Smooth muscle cell (in vitro differentiated cells): Measurements from ENCODE around the gene ROPN1L. TPM values are rescaled to one million over a fixed set of nuclear protein-coding genes. Genes with fewer than 3 reads are reported as not detected.
"Not testable (repeated sequence)": the region's sequence is repeated elsewhere in the genome, so short reads cannot be mapped to it uniquely, and the experiment has no call there.

Experiments used
- DNase-seq: peaks from one replicate; lab custom pipeline; 2025; ENCODE audit not compliant: unreplicated experiment; lab: John Stamatoyannopoulos, UW
- H2AFZ ChIP-seq: fragments of 200-600 bp; sonication (generic); 2 replicates; pipeline ENCODE4 v1.6.0; 2016; ENCODE audit warnings: antibody characterized with exemption, low read depth, mild to moderate bottlenecking
- H3F3A ChIP-seq: fragments of 200-600 bp; sonication (generic); 2 replicates; pipeline ENCODE4 v1.6.0; 2017; ENCODE audit warnings: antibody characterized with exemption, low read depth
- H3K27ac ChIP-seq: fragments of 200-600 bp; sonication (generic); 2 replicates; pipeline ENCODE4 v1.5.1; 2016; ENCODE audit warnings: low read depth, mild to moderate bottlenecking
- H3K27me3 ChIP-seq: fragments of 200-600 bp; sonication (generic); 2 replicates; pipeline ENCODE4 v1.6.1; 2016; ENCODE audit warnings: low read depth, mild to moderate bottlenecking
- H3K36me3 ChIP-seq: fragments of 200-600 bp; sonication (generic); 2 replicates; pipeline ENCODE4 v1.5.1; 2016; ENCODE audit warnings: low read depth
- H3K4me1 ChIP-seq: fragments of 200-600 bp; sonication (generic); 2 replicates; pipeline ENCODE4 v1.5.1; 2016; ENCODE audit warnings: low read depth
- H3K4me2 ChIP-seq: fragments of 200-600 bp; sonication (generic); 2 replicates; pipeline ENCODE4 v1.6.0; 2016; ENCODE audit warnings: mild to moderate bottlenecking
- H3K4me3 ChIP-seq: fragments of 200-600 bp; sonication (generic); 2 replicates; pipeline ENCODE4 v1.5.1; 2016; ENCODE audit warnings: mild to moderate bottlenecking
- H3K79me2 ChIP-seq: fragments of 200-600 bp; sonication (generic); 2 replicates; pipeline ENCODE4 v1.6.0; 2016; ENCODE audit warnings: low read depth, mild to moderate bottlenecking
- H3K9ac ChIP-seq: fragments of 200-600 bp; sonication (generic); 2 replicates; pipeline ENCODE4 v1.6.0; 2016; ENCODE audit warnings: low read depth
- H3K9me3 ChIP-seq: fragments of 200-600 bp; sonication (generic); replicated peaks from 2 replicates; pipeline ENCODE4 v1.5.1; 2016; ENCODE audit warnings: low read depth
- H4K20me1 ChIP-seq: fragments of 200-600 bp; sonication (generic); 2 replicates; pipeline ENCODE4 v1.6.0; 2016; ENCODE audit warnings: low read depth
- CTCF ChIP-seq: fragments of 200-600 bp; sonication (generic); IDR thresholded peaks from 2 replicates; pipeline ENCODE4 v1.5.1; 2017; ENCODE audit warnings: borderline replicate concordance, mild to moderate bottlenecking, antibody characterized with exemption; ENCODE audit not compliant: insufficient read depth, poor library complexity, severe bottlenecking
- WGBS: methylation state at CpG from one replicate; pipeline ENCODE4 v1.1.7; 2016; ENCODE audit warnings: low lambda C conversion rate; 5-methylcytosine and 5-hydroxymethylcytosine counted together
- polyA plus RNA-seq: library from polyadenylated mRNA; unstranded; fragments of >200 nt; fragmentation: Nextera tagmentation; extraction: Ambion mirVana; gene quantifications from 2 replicates; pipeline ENCODE4 v1.2.1, GENCODE V29; 2016
- total RNA-seq: library from RNA; depleted of rRNA; stranded (reverse); fragments of >200 nt; gene quantifications from 2 replicates; pipeline ENCODE4 v1.2.3, GENCODE V29; 2014

The ROPN1L gene
- total and polyA plus RNA-seq, 2 experiments from 2014 or later, result 3.0 TPM; not detected in 1

- DNase-seq, result no peak
- no peaks in the 10 kb centered on the region for H4K20me1 ChIP-seq
- H3K4me3 ChIP-seq, result no peak overlapping the region
- no peaks in the 10 kb centered on the region for H3K27me3 ChIP-seq
- no peak overlapping the region for H3K4me2 ChIP-seq
- H2AFZ ChIP-seq, result no peak overlapping the region
- no peak overlapping the region for H3K9ac ChIP-seq
- no peaks in the 10 kb centered on the region for H3K79me2 ChIP-seq
- H3K9me3 ChIP-seq, result no peaks in the 10 kb centered on the region
- H3K36me3 ChIP-seq, result no peaks in the 10 kb centered on the region
- WGBS, result 57% methylated on average over 9 of the region's 9 CpGs
- H3K4me1 ChIP-seq, result no peaks in the 10 kb centered on the region
- no peaks in the 10 kb centered on the region for H3F3A ChIP-seq
- TF ChIP-seq CTCF, result no peak
- no peak overlapping the region for H3K27ac ChIP-seq
Measured at GRCh38 chr5:10509575-10509974, 67.9 kb downstream of the ROPN1L start.

- H3K36me3 ChIP-seq, result no peaks in the 10 kb centered on the region
- 77% methylated on average over 10 of the region's 10 CpGs for WGBS
Measured at GRCh38 chr5:10511741-10512640, 70.3 kb downstream of the ROPN1L start.

GRCh38 chr5:10513501-10514442 is 72.1 kb downstream of the ROPN1L start:
- H3K4me1 ChIP-seq, result no peaks in the 10 kb centered on the region
- H3K27me3 ChIP-seq, result no peaks in the 10 kb centered on the region
- no peak for TF ChIP-seq CTCF
- no peaks in the 10 kb centered on the region for H4K20me1 ChIP-seq
- H3K9me3 ChIP-seq, result no peaks in the 10 kb centered on the region
- no peak overlapping the region for H3K4me3 ChIP-seq
- no peak overlapping the region for H2AFZ ChIP-seq
- WGBS, result 48% methylated on average over 10 of the region's 10 CpGs
- no peaks in the 10 kb centered on the region for H3K36me3 ChIP-seq
- DNase-seq, result no peak
- no peaks in the 10 kb centered on the region for H3F3A ChIP-seq
- no peak overlapping the region for H3K9ac ChIP-seq
- no peak overlapping the region for H3K4me2 ChIP-seq
- no peak overlapping the region for H3K27ac ChIP-seq
- H3K79me2 ChIP-seq, result no peaks in the 10 kb centered on the region

More at GRCh38 chr5:10511741-10512640, 70.3 kb downstream of the ROPN1L start:
- Histone ChIP-seq H3K4me1 (no peaks in the 10 kb centered on the region), H3K79me2 (no peaks in the 10 kb centered on the region), H2AFZ (no peak overlapping the region), H3K27me3 (no peaks in the 10 kb centered on the region), H3K27ac (no peak overlapping the region), H4K20me1 (no peaks in the 10 kb centered on the region), H3K4me3 (no peak overlapping the region), H3K9me3 (no peaks in the 10 kb centered on the region), H3F3A (no peaks in the 10 kb centered on the region), H3K9ac (no peak overlapping the region), H3K4me2 (no peak overlapping the region)
- TF ChIP-seq CTCF, result no peak
- DNase-seq, result no peak

GRCh38 chr5:10514572-10514971 is 72.9 kb downstream of the ROPN1L start:
- not testable (repeated sequence) for H3K9me3 ChIP-seq, H3K36me3 ChIP-seq

More at GRCh38 chr5:10514572-10514971, 72.9 kb downstream of the ROPN1L start:
- H3K27me3 ChIP-seq, H3K4me2 ChIP-seq, H3K27ac ChIP-seq, H3K9ac ChIP-seq, H3K4me3 ChIP-seq, H3F3A ChIP-seq, H2AFZ ChIP-seq, H3K79me2 ChIP-seq, H3K4me1 ChIP-seq, DNase-seq, H4K20me1 ChIP-seq: not testable (repeated sequence)
- 82% methylated on average over 8 of the region's 8 CpGs for WGBS
